Endothelial cell of hepatic sinusoid (primary cell): ENCODE measurements around the gene ZPLD1.

Experiments used
- in situ Hi-C: cut with HindIII; loops from 2 replicates; pipeline ENCODE4 v1.10.0; 2017; ENCODE audit warnings: low sequenced_read_pairs

ZPLD1 gene

GRCh38 chr3:102464261-102464660, 29.4 kb downstream of the ZPLD1 start:
- in situ Hi-C loops = no loop called here

DNA sequence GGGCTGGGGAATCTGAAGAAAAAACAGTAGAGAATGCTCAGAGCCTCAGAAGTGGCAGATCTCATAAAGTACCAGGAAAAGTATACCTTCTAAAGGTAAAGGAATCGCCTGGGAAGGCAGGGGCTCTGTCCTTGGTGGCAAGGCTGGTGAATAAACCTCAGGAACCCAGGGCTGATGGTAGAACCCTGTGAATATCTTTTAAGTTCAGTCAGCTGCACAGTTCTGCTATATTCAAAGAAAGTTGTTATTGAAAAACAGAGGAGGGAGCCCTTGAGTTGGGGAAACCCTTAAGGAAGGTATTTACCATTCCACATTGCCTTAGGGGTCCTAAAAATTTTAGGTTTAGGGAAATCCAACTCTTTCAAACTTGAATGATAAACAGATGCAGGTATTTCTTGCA, 31.2 kb downstream of the ZPLD1 start:
- in situ Hi-C loops = no loop called here

GRCh38 chr3:102470066-102470465, 35.3 kb downstream of the ZPLD1 start:
- in situ Hi-C loops = no loop called here

- in situ Hi-C loops = no loop called here
Measured at GRCh38 chr3:102471001-102471400, 36.2 kb downstream of the ZPLD1 start.

DNA sequence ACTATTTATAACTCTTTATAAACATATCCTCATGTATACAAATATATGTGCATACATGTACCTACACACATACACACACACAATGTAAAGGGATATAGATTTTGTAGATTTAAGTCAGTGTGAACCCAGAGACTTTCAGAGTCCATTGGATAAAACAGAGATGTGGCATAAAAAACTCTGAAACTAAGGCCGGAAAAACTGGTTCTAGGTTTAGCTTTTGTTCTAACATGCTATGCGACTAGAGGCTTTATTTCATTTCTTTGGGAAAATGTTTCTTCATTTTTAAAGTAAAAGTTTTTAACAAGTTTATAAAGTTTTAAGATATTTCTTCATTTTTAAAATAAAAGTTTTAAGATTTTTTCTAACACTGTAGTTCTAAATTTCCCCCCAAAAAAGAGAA, 36.7 kb downstream of the ZPLD1 start:
- in situ Hi-C loops = no loop called here

DNA sequence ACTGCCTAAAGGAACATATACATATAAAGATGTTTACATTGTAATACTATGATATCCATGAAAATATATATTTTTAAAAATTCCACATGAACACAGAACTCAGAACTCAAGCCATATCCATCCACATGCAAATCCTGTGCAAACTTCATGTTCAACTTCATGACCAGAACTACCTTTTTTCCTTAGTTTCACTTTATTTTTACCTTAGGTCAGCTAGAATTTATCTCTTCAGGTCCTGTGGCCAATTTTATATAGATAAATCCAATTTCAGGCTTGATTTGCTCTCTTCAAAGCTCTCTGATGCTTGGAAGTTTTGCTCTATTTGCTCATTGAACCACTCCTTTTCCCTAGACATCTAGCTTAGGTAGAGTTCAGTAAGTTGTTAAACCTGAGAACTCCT, 38.8 kb downstream of the ZPLD1 start:
- in situ Hi-C loops = no loop called here

GRCh38 chr3:102474207-102474606, 39.4 kb downstream of the ZPLD1 start:
- in situ Hi-C loops = no loop called here

GRCh38 chr3:102476198-102476597, 41.4 kb downstream of the ZPLD1 start:
- in situ Hi-C loops = no loop called here

DNA sequence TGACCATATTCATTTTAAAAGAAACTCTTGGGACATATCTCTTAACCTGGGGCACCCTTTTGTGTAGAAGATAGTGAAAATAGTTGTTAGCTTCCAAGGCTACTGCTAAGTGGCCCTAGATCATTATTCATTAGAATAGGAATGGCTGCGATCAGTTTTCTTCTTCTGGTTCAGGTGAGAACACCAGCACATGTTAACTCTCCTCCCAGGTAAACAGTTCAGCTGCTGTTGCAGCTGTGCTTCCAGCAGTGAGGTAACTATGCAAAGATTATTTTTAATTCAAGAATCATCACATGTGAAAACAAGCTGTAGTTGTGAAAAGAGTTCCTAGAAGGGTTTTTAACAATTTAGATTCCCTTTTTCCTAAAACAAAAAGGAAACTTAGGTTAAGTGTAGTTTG, 43.3 kb downstream of the ZPLD1 start:
- in situ Hi-C loops = no loop called here

GRCh38 chr3:102480139-102480538, 45.3 kb downstream of the ZPLD1 start:
- in situ Hi-C loops = no loop called here

DNA sequence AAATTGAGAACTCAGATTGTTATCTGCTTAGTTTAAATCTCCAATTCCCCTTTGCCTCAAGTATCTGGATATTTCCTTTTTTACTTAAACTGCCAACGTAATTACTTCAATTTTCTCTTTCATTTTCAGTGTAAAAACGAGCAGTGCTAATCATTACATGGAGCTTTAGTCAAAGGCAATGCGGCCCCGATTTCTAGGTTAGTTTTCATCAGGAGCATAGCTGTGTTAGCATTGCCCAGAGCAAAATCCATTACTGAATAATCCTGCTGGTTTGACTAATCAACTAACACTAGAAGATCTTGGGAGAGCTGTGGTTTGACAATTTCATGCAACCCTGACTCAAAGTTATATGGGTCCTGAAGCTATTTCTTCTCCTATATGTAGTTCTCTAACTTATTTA, 46.2 kb downstream of the ZPLD1 start:
- in situ Hi-C loops = no loop called here

GRCh38 chr3:102483556-102483955, 48.7 kb downstream of the ZPLD1 start:
- in situ Hi-C loops = no loop called here

GRCh38 chr3:102484363-102484762, 49.5 kb downstream of the ZPLD1 start:
- in situ Hi-C loops = no loop called here

DNA sequence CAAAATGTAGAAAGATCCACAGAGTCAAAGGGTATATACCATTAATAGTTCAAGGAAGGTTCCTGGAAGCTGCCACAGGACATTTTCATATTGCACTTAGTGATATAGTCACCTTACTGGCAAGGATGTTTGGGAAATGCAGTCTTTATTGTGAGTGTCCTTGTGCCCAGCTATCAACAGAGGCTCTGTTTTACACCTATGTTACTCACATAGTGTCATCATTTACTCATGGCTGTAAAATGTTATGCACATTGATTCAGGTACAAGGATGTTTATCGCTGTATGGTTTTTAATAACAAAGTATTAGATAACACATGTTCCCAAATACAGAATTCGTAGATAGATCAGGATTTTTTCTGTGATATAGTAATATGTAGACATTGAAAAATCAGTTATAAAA, 50.9 kb downstream of the ZPLD1 start:
- in situ Hi-C loops = no loop called here

GRCh38 chr3:102488331-102488730, 53.5 kb downstream of the ZPLD1 start:
- in situ Hi-C loops = no loop called here

GRCh38 chr3:102492300-102492699, 57.5 kb downstream of the ZPLD1 start:
- in situ Hi-C loops = no loop called here

DNA sequence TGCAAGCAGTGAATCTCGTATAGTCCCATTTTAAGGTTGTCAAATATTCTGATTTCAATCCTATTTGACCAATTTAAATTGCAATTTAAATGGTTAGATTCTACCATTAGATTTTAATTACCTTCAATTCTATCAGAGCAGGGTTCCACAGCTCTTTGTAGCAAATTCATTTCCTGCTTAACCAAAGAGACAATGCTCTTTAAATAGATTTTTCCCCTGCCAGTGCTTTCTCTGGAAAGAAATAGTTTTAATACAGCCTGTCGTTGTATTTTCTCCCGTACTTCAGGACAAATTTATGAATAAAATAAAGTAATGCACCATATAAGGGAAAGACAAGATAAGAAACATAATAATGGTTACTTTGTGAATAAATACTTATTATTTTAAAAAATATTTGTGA, 62.8 kb downstream of the ZPLD1 start:
- in situ Hi-C loops = no loop called here

GRCh38 chr3:102505542-102505941, 70.7 kb downstream of the ZPLD1 start:
- in situ Hi-C loops = no loop called here

GRCh38 chr3:102510663-102511062, 75.8 kb downstream of the ZPLD1 start:
- in situ Hi-C loops = no loop called here

GRCh38 chr3:102511168-102511567, 76.4 kb downstream of the ZPLD1 start:
- in situ Hi-C loops = no loop called here

DNA sequence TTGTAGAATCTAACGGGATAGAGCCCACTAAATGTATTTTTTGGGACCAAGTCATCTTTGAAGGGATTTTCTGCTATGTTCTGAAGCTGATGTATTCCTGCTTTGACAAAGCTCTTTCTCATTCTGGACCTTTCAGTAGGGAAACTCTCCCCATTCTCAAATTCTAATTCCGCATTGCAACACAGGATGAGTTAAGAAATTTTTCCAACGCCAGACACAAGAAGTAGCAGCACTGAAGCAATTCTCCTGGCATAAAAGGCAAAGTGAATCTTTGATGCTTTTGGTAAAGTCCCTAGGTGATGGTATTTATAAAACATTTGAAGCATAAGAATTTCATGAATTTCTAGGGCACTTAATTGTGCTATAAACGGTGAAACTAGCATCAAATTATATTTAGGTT, 76.8 kb downstream of the ZPLD1 start:
- in situ Hi-C loops = no loop called here

DNA sequence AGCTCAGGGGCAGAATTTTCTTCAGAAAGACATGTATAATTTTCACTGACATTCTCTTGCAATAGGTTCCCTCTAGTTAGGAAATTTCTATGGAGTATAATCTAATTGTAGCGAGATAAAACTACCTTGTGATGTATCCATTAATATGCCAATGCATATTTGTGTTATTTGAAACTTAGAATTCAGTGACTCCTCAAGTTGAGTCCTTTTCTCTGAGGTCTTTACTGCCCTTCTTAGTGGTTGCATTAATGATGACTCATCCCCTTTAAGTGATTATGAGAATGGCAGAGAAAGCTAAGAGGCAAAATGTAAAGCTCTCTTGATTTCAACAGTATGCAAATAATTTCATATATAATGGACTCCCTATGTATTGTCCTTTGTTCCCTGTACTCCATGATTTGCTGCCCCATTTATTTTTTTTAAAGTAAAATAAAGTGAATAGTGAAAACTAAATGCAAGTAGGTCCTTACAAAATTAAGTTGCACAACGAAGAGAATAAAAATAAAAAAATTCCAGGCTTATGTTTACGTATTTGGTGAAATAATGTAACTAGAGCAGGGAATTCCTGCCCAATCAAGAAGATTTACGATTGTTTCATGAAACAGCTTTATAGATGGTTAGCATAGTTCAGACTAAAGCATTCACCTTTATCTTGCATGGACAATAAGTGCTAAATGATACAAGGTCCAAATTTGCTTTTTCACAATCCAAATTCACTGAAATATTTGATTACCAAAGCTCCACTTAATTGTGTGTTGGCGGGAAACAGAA, 78.1 kb downstream of the ZPLD1 start:
- in situ Hi-C loops = no loop called here

DNA sequence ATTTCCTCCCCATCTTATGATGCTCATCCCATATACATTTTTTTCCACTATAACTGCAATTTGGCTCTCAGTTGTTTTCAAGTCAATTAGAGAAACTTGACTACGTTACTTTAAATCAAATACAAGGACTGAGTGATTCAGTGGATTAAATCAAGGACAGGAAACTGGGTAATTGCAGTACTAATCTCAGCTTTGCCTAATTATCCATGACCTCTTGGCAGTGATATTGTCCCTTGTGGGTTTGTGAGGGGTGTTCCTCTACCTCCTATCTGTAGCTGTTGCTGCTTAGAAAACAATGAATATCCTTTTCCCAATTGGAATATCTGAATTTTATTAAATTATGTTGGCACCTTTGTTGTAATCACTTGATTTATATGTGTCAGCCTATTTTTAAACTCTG, 79.4 kb downstream of the ZPLD1 start:
- in situ Hi-C loops = no loop called here
